H9 (cell line): ENCODE results near the gene NDC80. TPM values are rescaled to one million over a fixed set of nuclear protein-coding genes. Genes with fewer than 3 reads are reported as not detected.
A peak's percentile ranks its signal among the peaks of the same experiment; 100 is the strongest.

Source experiments
- DNase-seq: peaks from one replicate; pipeline ENCODE4 v3.0.0-alpha.2; 2017
- H2AFZ ChIP-seq: one replicate; pipeline ENCODE4 v1.6.1; 2013; ENCODE audit warnings: mild to moderate bottlenecking, low read length, control low read depth, moderate library complexity
- H2AK5ac ChIP-seq: 2 replicates; pipeline ENCODE4 v1.6.1; 2013; ENCODE audit warnings: low read length, control low read depth, mixed read lengths; ENCODE audit not compliant: insufficient read length
- H2BK120ac ChIP-seq: one replicate; pipeline ENCODE4 v1.6.1; 2013; ENCODE audit warnings: low read depth, mild to moderate bottlenecking, low read length, control low read depth, inconsistent platforms; ENCODE audit not compliant: poor library complexity, severe bottlenecking
- H2BK12ac ChIP-seq: 2 replicates; pipeline ENCODE4 v1.6.1; 2013; ENCODE audit warnings: low read length, control low read depth, mixed read lengths, low read depth; ENCODE audit not compliant: insufficient read length
- H2BK15ac ChIP-seq: 2 replicates; pipeline ENCODE4 v1.6.1; 2013; ENCODE audit warnings: low read depth, low read length, control low read depth
- H2BK20ac ChIP-seq: one replicate; pipeline ENCODE4 v1.6.1; 2013; ENCODE audit warnings: low read depth, mild to moderate bottlenecking, low read length, control low read depth, inconsistent platforms; ENCODE audit not compliant: poor library complexity, severe bottlenecking
- H2BK5ac ChIP-seq: 2 replicates; pipeline ENCODE4 v1.6.1; 2013; ENCODE audit warnings: low read length, control low read depth, mixed read lengths; ENCODE audit not compliant: insufficient read length
- H3K14ac ChIP-seq: 2 replicates; pipeline ENCODE4 v1.6.1; 2013; ENCODE audit warnings: low read length, control low read depth; ENCODE audit not compliant: insufficient read depth
- H3K18ac ChIP-seq: 2 replicates; pipeline ENCODE4 v1.6.1; 2013; ENCODE audit warnings: low read depth, mild to moderate bottlenecking, mixed read lengths, low read length, control low read depth; ENCODE audit not compliant: insufficient read length
- H3K23ac ChIP-seq: 2 replicates; pipeline ENCODE4 v1.6.1; 2013; ENCODE audit warnings: low read length, control low read depth, mixed read lengths, low read depth; ENCODE audit not compliant: insufficient read length
- H3K23me2 ChIP-seq: 2 replicates; pipeline ENCODE4 v1.6.1; 2013; ENCODE audit warnings: low read depth, mild to moderate bottlenecking, mixed read lengths, low read length, control low read depth; ENCODE audit not compliant: insufficient read length, poor library complexity, severe bottlenecking
- H3K27ac ChIP-seq: 2 replicates; pipeline ENCODE4 v1.5.1; 2013; ENCODE audit warnings: low read length, control low read depth, mixed read lengths, low read depth; ENCODE audit not compliant: insufficient read length
- H3K27me3 ChIP-seq: 2 replicates; pipeline ENCODE4 v1.6.1; 2013; ENCODE audit warnings: low read length, control low read depth, inconsistent platforms; ENCODE audit not compliant: insufficient read depth
- H3K4ac ChIP-seq: 2 replicates; pipeline ENCODE4 v1.6.1; 2013; ENCODE audit warnings: low read depth, mild to moderate bottlenecking, control low read depth, inconsistent platforms, low read length, moderate library complexity
- H3K4me1 ChIP-seq: 2 replicates; pipeline ENCODE4 v1.6.1; 2013; ENCODE audit warnings: low read length, control low read depth, inconsistent platforms; ENCODE audit not compliant: insufficient read depth
- H3K4me2 ChIP-seq: 2 replicates; pipeline ENCODE4 v1.6.1; 2013; ENCODE audit warnings: low read length, control low read depth, mixed read lengths; ENCODE audit not compliant: insufficient read length, insufficient read depth
- H3K56ac ChIP-seq: 2 replicates; pipeline ENCODE4 v1.6.1; 2013; ENCODE audit warnings: low read depth, mild to moderate bottlenecking, mixed read lengths, low read length, control low read depth; ENCODE audit not compliant: insufficient read length
- H3K79me1 ChIP-seq: 2 replicates; pipeline ENCODE4 v1.6.1; 2013; ENCODE audit warnings: low read depth, mild to moderate bottlenecking, moderate library complexity, low read length, control low read depth, inconsistent platforms; ENCODE audit not compliant: insufficient read depth, poor library complexity, severe bottlenecking
- H3K79me2 ChIP-seq: 2 replicates; pipeline ENCODE4 v1.6.1; 2013; ENCODE audit warnings: low read length, control low read depth, inconsistent platforms; ENCODE audit not compliant: insufficient read depth
- H3K9ac ChIP-seq: 2 replicates; pipeline ENCODE4 v1.6.1; 2013; ENCODE audit warnings: low read length, control low read depth, mixed read lengths; ENCODE audit not compliant: insufficient read length; ENCODE audit errors: extremely low read depth
- H3K9me3 ChIP-seq: one replicate; pipeline ENCODE4 v1.6.1; 2013; ENCODE audit warnings: low read depth, low read length, inconsistent platforms; ENCODE audit not compliant: control insufficient read depth
- H3T11ph ChIP-seq: one replicate; pipeline ENCODE4 v1.6.1; 2013; ENCODE audit warnings: mild to moderate bottlenecking, low read length, control low read depth, inconsistent platforms
- H4K20me1 ChIP-seq: one replicate; pipeline ENCODE4 v1.6.1; 2013; ENCODE audit not compliant: control insufficient read depth, insufficient read length, insufficient read depth
- H4K5ac ChIP-seq: 2 replicates; pipeline ENCODE4 v1.6.1; 2013; ENCODE audit warnings: low read depth, mild to moderate bottlenecking, mixed read lengths, low read length, control low read depth; ENCODE audit not compliant: insufficient read length
- H4K8ac ChIP-seq: replicated peaks from 2 replicates; pipeline ENCODE4 v1.6.1; 2013; ENCODE audit warnings: low read length, control low read depth, mixed read lengths, low read depth; ENCODE audit not compliant: insufficient read length
- H4K91ac ChIP-seq: 2 replicates; pipeline ENCODE4 v1.6.1; 2013; ENCODE audit warnings: low read depth, mild to moderate bottlenecking, moderate library complexity, mixed read lengths, low read length, control low read depth; ENCODE audit not compliant: insufficient read length
- H3K27ac Mint-ChIP-seq, 3 experiments: 2 replicates in 2 of 3; 3 replicates in 1 of 3; pipeline ENCODE4 v1.8.0; 2020 to 2021; ENCODE audit warnings: mixed read lengths in 3 of 3, mild to moderate bottlenecking in 1 of 3, moderate library complexity in 1 of 3
- H3K27me3 Mint-ChIP-seq: 2 replicates; pipeline ENCODE4 v1.8.0; 2021; ENCODE audit warnings: low read depth, mild to moderate bottlenecking, moderate library complexity, mixed read lengths
- H3K36me3 Mint-ChIP-seq, 3 experiments: 2 replicates in 2 of 3; 3 replicates in 1 of 3; pipeline ENCODE4 v1.8.0; 2020 to 2021; ENCODE audit warnings: low read depth in 3 of 3, mixed read lengths in 3 of 3; ENCODE audit not compliant: insufficient read depth in 1 of 3
- H3K4me1 Mint-ChIP-seq, 2 experiments: 2 replicates each; pipeline ENCODE4 v1.8.0; 2020; ENCODE audit warnings: mixed read lengths in 2 of 2
- H3K4me3 Mint-ChIP-seq, 2 experiments: 2 replicates in 1 of 2; 3 replicates in 1 of 2; pipeline ENCODE4 v1.8.0; 2020 to 2021; ENCODE audit warnings: mild to moderate bottlenecking in 2 of 2, mixed read lengths in 2 of 2, moderate library complexity in 1 of 2
- H3K9me3 Mint-ChIP-seq, 2 experiments: 2 replicates in 1 of 2; 3 replicates in 1 of 2; pipeline ENCODE4 v1.8.0; 2020; ENCODE audit warnings: mild to moderate bottlenecking in 2 of 2, mixed read lengths in 2 of 2, moderate library complexity in 1 of 2
- CTCF ChIP-seq: fragments of 200-600 bp; sonication (generic); conservative IDR thresholded peaks from 3 replicates; pipeline ENCODE4 v1.8.0; 2021; ENCODE audit warnings: antibody characterized with exemption, mild to moderate bottlenecking
- WGBS: extraction: QIAGEN DNeasy Blood & Tissue Kit; methylation state at CpG from one replicate; pipeline ENCODE4 v1.1.7; 2013; ENCODE audit warnings: missing lambda C conversion rate, low lambda C conversion rate, mixed read lengths; ENCODE audit not compliant: insufficient read length; ENCODE audit errors: extremely low coverage; 5-methylcytosine and 5-hydroxymethylcytosine counted together
- total RNA-seq: library from RNA; stranded (reverse); gene quantifications from 2 replicates; pipeline ENCODE4 v1.2.1, GENCODE V29; 2021

The NDC80 gene
- total RNA-seq, 1 experiment from 2014 or later = 39.5 TPM

- Mint-ChIP-seq H3K9me3 (no peaks in the 10 kb centered on the region; a peak in 1 of 5 replicates), H3K27me3 (peaks cover 37% of the 10 kb centered on the region), H3K4me3 (peak within 1 kb of the TSS; percentile 92 to 94), H3K27ac (peak within 1 kb of the TSS; percentile 93 to 98 (median 94); a peak in 5 of 7 replicates), H3K4me1 (peaks cover 27 to 30% of the 10 kb centered on the region in 2 experiments), H3K36me3 (peaks cover 0 to 4% (median 0%) of the 10 kb centered on the region in 3 experiments; a peak in 2 of 7 replicates)
- Histone ChIP-seq H3K4me1 (peaks cover 2% of the 10 kb centered on the region; the same call in 1 of the 2 replicates), H3K4me2 (peak within 1 kb of the TSS; percentile 97), H2BK15ac (peak within 1 kb of the TSS; percentile 95), H3K79me2 (peaks cover 8% of the 10 kb centered on the region; the same call in 1 of the 2 replicates), H3K79me1 (no peaks in the 10 kb centered on the region), H3K9ac (peak within 1 kb of the TSS; percentile 69), H3T11ph (no peak within 1 kb of the TSS), H3K27ac (no peak within 1 kb of the TSS), H2BK20ac (no peak within 1 kb of the TSS), H3K27me3 (peaks cover 17% of the 10 kb centered on the region; the same call in 1 of the 2 replicates), H2BK12ac (no peak within 1 kb of the TSS), H2BK5ac (no peak within 1 kb of the TSS), H3K14ac (peak within 1 kb of the TSS; percentile 93), H4K91ac (no peak within 1 kb of the TSS), H2AK5ac (no peak within 1 kb of the TSS), H3K23me2 (peaks cover 11% of the 10 kb centered on the region), H3K4ac (no peak within 1 kb of the TSS; the same call in 1 of the 2 replicates), H4K20me1 (no peaks in the 10 kb centered on the region), H2AFZ (peak within 1 kb of the TSS; percentile 67), H4K8ac (no peak within 1 kb of the TSS), H3K18ac (peak within 1 kb of the TSS; percentile 97), H3K23ac (no peak within 1 kb of the TSS), H2BK120ac (no peak within 1 kb of the TSS), H4K5ac (no peak within 1 kb of the TSS), H3K56ac (no peak within 1 kb of the TSS), H3K9me3 (no peaks in the 10 kb centered on the region)
- peak; percentile 78 for DNase-seq
- WGBS = no CpG with 5 or more reads among the region's 100 CpGs
- TF ChIP-seq CTCF = no peak
Measured at GRCh38 chr18:2655178-2655953, 84.0 kb downstream of the NDC80 start, which contains the start of gene SMCHD1. Gene SMCHD1 (plus strand): TSS chr18:2655726. CDS start chr18:2656076, 350 bp downstream.
